Stomach smooth muscle (tissue), 2 donors: Measurements from ENCODE around the gene DNAAF8.

Experiments
- H3K27ac ChIP-seq: one replicate; pipeline ENCODE4 v1.7.0; 2013; ENCODE audit warnings: mild to moderate bottlenecking, low read length, inconsistent platforms
- H3K27me3 ChIP-seq, 2 donors: one replicate each; pipeline ENCODE4 v1.7.0; 2013; ENCODE audit warnings: low read length in 2 of 2; ENCODE audit not compliant: insufficient read depth in 2 of 2, control insufficient read depth in 1 of 2
- H3K36me3 ChIP-seq, 2 donors: one replicate each; pipeline ENCODE4 v1.7.0; 2013; ENCODE audit warnings: low read length in 2 of 2; ENCODE audit not compliant: control insufficient read depth in 2 of 2, insufficient read depth in 2 of 2
- H3K4me1 ChIP-seq: one replicate; pipeline ENCODE4 v1.7.0; 2013; ENCODE audit warnings: low read length; ENCODE audit not compliant: control insufficient read depth, insufficient read depth
- H3K4me3 ChIP-seq, 2 donors: one replicate each; pipeline ENCODE4 v1.7.0; 2013; ENCODE audit warnings: low read length in 2 of 2
- H3K9ac ChIP-seq, 2 donors: one replicate each; pipeline ENCODE4 v1.7.0; 2013; ENCODE audit warnings: low read length in 2 of 2, mild to moderate bottlenecking in 1 of 2
- H3K9me3 ChIP-seq, 2 donors: one replicate each; pipeline ENCODE4 v1.7.0; 2013; ENCODE audit warnings: low read length in 2 of 2; ENCODE audit not compliant: control insufficient read depth in 2 of 2
- donor health status: healthy.
- donor health status: Pancreatic carcinoma.

DNAAF8 gene

GRCh38 chr16:4696172-4696904 lies 38.0 kb upstream of the DNAAF8 start:
- H3K9ac ChIP-seq, result no peak overlapping the region
- no peaks in the 10 kb centered on the region for H3K27me3 ChIP-seq
- peaks cover 28% of the 10 kb centered on the region for H3K4me1 ChIP-seq
- H3K36me3 ChIP-seq, result peaks cover 27 to 38% of the 10 kb centered on the region in 2 donors
- H3K9me3 ChIP-seq, result no peaks in the 10 kb centered on the region
- no peak overlapping the region for H3K4me3 ChIP-seq
- no peak overlapping the region for H3K27ac ChIP-seq

- no peaks in the 10 kb centered on the region for H3K9me3 ChIP-seq
- peaks cover 27 to 39% of the 10 kb centered on the region in 2 donors for H3K36me3 ChIP-seq
- peaks cover 28% of the 10 kb centered on the region for H3K4me1 ChIP-seq
- no peak overlapping the region for H3K9ac ChIP-seq
- H3K27me3 ChIP-seq, result no peaks in the 10 kb centered on the region
- no peak overlapping the region for H3K4me3 ChIP-seq
- H3K27ac ChIP-seq, result no peak overlapping the region
Measured at GRCh38 chr16:4696905-4697847, 37.2 kb upstream of the DNAAF8 start.

DNA sequence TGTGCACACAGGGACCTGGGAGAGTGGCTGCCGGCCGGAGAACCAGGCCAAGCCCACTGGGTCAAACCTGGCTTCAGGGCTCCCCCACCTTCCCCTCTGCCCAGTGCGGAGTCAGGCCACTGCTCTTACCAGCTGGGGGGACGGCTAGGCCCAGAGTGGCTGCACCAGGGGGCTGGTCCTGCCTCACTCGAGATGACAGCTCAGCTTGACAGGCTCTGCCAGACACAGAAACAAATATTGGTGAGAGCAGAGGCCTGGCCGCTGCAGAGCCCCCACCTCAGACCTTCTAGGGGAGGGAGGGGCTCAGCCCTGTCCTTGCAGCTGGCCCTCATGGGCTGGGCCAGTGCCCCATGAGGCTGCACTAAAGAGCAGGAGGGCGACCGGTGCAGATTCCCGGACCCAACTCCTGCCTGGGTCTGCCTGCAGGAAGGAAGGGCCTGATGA lies 36.5 kb upstream of the DNAAF8 start:
- H3K27ac ChIP-seq, result no peak overlapping the region
- no peaks in the 10 kb centered on the region for H3K9me3 ChIP-seq
- no peaks in the 10 kb centered on the region for H3K27me3 ChIP-seq
- H3K4me1 ChIP-seq, result peaks cover 23% of the 10 kb centered on the region
- H3K36me3 ChIP-seq, result peaks cover 29 to 41% of the 10 kb centered on the region in 2 donors
- H3K4me3 ChIP-seq, result no peak overlapping the region
- H3K9ac ChIP-seq, result no peak overlapping the region

DNA sequence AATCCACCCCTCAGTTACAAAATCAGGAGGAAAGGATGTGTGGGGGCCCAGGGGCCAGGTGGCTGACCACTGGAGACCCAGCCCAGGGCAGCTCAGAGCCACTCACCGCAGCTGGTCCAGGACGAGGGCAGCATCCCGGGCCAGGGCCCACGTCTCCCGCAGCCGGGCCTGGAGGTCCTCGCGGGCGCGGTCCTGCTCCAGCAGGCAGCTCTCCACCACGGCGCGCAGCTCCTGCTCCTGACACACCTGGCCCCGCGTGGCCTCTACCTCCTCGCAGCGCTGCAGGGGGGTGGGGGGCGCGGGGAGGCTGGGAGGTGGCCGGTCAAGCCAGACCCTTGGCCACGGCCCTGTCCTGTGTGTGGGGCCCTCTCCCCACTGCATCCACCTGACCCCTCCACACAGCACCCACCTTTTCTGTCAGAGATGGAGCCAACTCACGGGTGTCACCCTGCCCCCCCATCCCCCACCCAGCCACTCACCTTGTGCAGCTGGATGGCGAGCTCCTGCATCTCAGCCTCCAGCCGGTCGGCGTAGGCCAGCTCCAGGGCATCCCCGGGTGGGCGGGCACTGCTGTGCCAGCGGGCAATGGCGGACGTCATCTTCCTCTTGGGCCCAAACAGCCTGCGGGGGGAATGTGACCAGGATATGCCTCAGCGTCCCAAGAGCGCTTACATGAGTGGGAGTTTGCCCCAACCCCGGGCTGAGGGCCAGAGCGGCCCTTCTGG lies 35.9 kb upstream of the DNAAF8 start:
- H3K27me3 ChIP-seq, result no peaks in the 10 kb centered on the region
- H3K4me1 ChIP-seq, result peaks cover 19% of the 10 kb centered on the region
- H3K27ac ChIP-seq, result no peak overlapping the region
- H3K9ac ChIP-seq, result no peak overlapping the region
- no peaks in the 10 kb centered on the region for H3K9me3 ChIP-seq
- peaks cover 31 to 41% of the 10 kb centered on the region in 2 donors for H3K36me3 ChIP-seq
- no peak overlapping the region for H3K4me3 ChIP-seq

- H3K27ac ChIP-seq, result no peak overlapping the region
- no peaks in the 10 kb centered on the region for H3K9me3 ChIP-seq
- no peak overlapping the region for H3K4me3 ChIP-seq
- H3K36me3 ChIP-seq, result peaks cover 34 to 46% of the 10 kb centered on the region in 2 donors
- H3K27me3 ChIP-seq, result no peaks in the 10 kb centered on the region
- H3K4me1 ChIP-seq, result peaks cover 17% of the 10 kb centered on the region
- H3K9ac ChIP-seq, result no peak overlapping the region
Measured at GRCh38 chr16:4699046-4699556, 35.2 kb upstream of the DNAAF8 start.

- no peak overlapping the region for H3K9ac ChIP-seq
- H3K9me3 ChIP-seq, result no peaks in the 10 kb centered on the region
- no peaks in the 10 kb centered on the region for H3K27me3 ChIP-seq
- peaks cover 38 to 53% of the 10 kb centered on the region in 2 donors for H3K36me3 ChIP-seq
- H3K4me1 ChIP-seq, result peaks cover 6% of the 10 kb centered on the region
- H3K27ac ChIP-seq, result no peak overlapping the region
- no peak overlapping the region for H3K4me3 ChIP-seq
Measured at GRCh38 chr16:4700380-4700996, 33.8 kb upstream of the DNAAF8 start.

GRCh38 chr16:4700997-4701743 lies 33.2 kb upstream of the DNAAF8 start:
- H3K4me1 ChIP-seq, result peaks cover 2% of the 10 kb centered on the region
- no peak overlapping the region for H3K9ac ChIP-seq
- H3K4me3 ChIP-seq, result no peak overlapping the region
- no peaks in the 10 kb centered on the region for H3K27me3 ChIP-seq
- H3K9me3 ChIP-seq, result no peaks in the 10 kb centered on the region
- no peak overlapping the region for H3K27ac ChIP-seq
- H3K36me3 ChIP-seq, result peaks cover 35 to 46% of the 10 kb centered on the region in 2 donors

- H3K27me3 ChIP-seq, result no peaks in the 10 kb centered on the region
- H3K27ac ChIP-seq, result no peak overlapping the region
- H3K9ac ChIP-seq, result no peak overlapping the region
- peaks cover 2% of the 10 kb centered on the region for H3K4me1 ChIP-seq
- no peaks in the 10 kb centered on the region for H3K9me3 ChIP-seq
- peaks cover 38 to 46% of the 10 kb centered on the region in 2 donors for H3K36me3 ChIP-seq
- no peak overlapping the region for H3K4me3 ChIP-seq
Measured at GRCh38 chr16:4701791-4702465, 32.4 kb upstream of the DNAAF8 start.

DNA sequence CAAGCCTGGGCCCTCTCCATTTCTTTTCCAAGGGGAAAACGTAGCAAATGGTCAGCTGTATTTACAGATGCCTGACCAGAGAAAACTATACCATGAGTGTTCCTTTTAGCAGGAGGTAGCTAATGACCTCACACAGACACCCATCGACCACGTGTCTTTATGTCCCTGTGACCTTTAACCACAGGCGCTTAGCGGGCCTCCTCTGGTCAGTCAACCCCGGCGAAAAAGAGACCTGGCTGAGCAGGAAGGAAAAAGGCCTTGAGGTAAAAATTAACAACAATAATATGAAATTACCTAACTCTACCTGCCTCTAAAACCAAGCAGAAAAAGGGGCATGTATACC lies 31.9 kb upstream of the DNAAF8 start:
- no peaks in the 10 kb centered on the region for H3K9me3 ChIP-seq
- H3K4me1 ChIP-seq, result peaks cover 2% of the 10 kb centered on the region
- peaks cover 39 to 47% of the 10 kb centered on the region in 2 donors for H3K36me3 ChIP-seq
- H3K27ac ChIP-seq, result no peak overlapping the region
- H3K9ac ChIP-seq, result no peak overlapping the region
- H3K4me3 ChIP-seq, result no peak overlapping the region
- no peaks in the 10 kb centered on the region for H3K27me3 ChIP-seq
